GM19043 (cell line): Measurements from ENCODE around the gene TMEM163.
A peak's percentile ranks its signal among the peaks of the same experiment; 100 is the strongest.
"Not testable (repeated sequence)": the region's sequence is repeated elsewhere in the genome, so short reads cannot be mapped to it uniquely, and the experiment has no call there.

Experiments used
- ATAC-seq: cut with Tn5 transposase; IDR thresholded peaks from one replicate; pipeline ENCODE4 v1.9.1; 2021; ENCODE audit warnings: low read depth; ENCODE audit not compliant: unreplicated experiment

Gene TMEM163

DNA sequence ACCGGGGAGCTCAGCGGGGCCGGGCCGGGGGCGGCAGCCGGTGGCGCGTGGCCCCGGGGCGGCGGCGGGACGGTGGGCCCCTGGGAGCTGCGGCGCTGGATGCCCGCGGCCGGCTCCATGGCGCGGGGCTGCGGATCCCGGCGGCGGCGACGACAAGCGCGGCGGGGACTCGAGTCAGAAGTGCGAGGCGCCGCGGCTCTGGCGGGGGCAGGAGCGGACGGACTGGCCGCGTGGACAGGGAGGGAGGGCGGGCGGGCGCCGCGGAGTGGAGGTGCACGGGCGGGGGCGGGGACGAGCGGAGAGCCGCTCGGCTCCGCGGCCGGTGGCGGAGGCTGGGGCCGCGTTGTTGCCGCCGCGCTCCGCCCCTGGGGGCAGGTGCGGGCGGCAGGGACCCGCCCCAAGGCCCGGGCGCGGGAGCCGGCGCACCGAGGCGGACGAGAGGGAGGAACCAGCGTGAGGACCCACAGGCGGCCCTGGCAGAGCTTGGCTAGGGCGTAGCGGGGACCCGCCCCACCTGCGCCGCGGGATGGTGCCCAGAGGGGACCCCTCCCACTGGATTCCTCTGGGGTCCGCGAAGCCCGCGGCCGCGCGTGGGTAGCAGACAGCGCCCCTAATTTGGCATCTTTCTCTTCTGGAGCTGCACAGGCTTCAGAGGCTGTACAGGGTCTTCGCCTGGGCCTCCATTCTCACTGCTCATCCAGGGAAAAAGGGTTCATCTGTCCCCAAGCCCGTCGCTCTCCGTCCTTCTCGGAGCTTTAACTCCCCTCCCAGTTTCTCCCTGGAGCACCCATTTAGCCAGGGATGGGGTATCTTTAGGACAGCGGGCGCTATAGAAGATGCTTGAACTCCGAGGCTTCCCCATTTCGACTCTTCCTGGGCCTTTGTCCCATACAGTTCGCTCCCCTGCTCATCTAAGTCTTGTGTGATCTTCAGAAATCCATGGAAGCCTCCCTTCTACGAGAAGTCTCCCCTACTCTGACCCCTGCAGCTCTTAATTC lies at the start of gene TMEM163:
TMEM163 (minus strand) TSS at position 184 of the 998 bp plus-strand sequence.
- ATAC-seq = no peak

DNA sequence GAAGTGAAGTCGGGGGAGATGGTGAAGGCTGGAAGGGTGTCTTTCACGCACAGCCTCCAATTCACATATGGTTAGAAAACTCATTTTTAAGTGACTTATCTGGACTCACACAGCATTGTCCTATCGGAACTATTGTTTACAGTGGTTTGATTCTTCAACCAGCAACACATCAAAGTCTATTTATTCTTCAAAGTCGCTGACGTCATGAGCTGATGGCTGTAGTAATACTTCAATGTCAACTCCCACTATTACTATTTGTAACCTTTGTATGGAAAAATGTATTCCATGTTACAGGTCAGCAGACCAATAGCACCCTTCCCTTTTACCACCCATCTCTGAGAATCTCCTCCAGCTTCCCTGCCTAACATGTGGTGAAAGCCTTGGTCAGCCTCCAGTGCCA lies 47.8 kb upstream of the TMEM163 start:
- no peak for ATAC-seq

DNA sequence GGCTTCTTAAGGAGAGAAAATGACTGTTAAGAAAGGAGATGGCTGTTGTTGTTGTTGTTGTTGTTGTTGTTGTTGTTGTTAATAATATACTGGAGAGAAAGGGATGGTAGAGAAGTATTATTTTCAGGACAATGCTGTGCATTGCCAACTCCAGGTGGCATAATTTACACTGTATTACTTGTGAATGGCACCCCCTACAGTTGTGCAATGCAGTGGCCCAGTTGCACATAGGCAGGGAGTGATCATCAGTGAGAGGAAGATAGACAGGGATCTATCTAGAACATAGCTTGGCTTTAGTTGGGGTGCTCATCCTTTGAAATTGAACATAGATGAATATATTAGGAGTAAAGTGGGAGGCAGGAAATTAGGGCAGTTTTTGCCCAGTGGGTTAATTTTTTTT lies 47.2 kb upstream of the TMEM163 start:
- ATAC-seq = no peak

DNA sequence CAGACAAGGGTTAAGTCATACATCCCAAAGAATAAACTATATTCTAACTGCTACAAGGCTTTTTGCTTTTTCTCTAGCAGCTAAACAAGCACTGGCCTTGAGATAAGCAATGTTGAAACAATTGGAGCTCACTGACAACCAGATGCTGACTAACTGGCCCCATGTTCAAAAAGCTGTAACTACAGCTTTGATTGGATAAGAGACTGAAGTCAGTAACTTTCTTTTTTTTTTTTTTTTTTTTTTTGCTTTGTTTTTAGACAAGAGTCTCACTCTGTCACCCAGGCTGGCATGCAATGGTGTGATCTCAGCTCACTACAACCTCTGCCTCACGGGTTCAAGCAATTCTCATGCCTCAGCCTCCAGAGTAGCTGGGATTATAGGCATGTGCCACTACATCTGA lies 45.4 kb upstream of the TMEM163 start:
- ATAC-seq = no peak

DNA sequence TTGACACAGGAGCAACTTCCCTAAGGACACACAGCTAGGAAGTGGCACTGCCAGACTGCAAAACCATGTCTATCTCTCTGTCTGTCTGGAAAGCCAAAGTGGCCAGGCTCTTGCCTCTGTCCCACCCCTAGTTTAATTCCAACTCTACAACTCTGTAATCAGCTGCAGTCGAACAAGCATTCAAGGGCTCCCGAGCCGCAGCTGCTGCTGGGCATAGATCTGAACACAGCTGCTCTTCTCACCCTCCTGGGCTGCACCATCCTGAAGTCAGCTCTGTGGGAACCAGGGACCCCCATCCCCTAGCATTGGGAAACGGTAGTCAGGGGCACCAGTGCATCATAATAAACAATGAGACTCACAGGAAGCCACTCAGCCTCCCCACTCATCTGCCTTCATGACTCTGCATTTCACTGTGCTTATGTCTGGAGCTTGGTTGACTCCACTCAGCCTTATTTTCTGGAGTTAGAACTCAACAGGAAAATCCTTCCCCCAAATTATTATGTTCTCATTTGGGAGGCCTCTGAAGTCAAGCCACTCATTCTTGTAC lies 44.4 kb upstream of the TMEM163 start:
- no peak for ATAC-seq

DNA sequence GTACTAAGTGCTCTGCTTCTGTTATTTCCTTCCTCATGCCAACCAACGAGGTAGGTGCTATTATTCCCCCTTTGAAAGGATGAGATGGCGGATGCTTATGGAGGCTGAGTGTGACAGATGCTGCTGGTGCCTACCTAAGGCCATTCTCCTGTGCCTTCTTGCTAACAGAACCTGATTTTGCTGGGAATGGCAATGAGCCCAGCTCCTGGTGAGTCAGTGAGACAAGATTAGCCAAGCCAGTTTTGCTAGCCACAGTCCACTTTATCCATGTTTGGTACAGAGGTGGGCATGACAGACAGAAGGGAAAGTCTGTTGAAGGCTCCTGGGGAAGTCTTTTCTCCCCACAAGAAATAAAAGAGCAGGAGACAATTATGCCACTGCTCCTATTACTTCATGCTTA lies 43.7 kb upstream of the TMEM163 start:
- no peak for ATAC-seq

DNA sequence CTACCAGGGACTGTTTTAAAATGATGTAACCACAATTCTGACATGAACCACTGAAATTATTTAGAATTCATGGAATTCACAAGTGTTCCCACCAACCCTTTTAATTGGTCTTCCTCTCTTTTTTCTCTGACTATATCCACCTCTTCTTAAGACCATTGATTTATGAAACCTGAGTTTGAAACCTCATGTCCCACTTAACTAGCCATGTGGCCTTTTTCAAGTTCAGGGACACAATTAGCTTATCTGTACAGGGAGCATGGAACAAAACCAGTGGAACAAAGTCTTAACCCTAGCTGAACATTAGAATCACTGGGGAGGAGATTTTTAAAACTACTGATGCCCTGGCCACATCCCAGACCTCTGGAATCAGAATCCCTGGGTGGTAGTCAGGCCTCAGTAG lies 41.6 kb upstream of the TMEM163 start:
- ATAC-seq = no peak

DNA sequence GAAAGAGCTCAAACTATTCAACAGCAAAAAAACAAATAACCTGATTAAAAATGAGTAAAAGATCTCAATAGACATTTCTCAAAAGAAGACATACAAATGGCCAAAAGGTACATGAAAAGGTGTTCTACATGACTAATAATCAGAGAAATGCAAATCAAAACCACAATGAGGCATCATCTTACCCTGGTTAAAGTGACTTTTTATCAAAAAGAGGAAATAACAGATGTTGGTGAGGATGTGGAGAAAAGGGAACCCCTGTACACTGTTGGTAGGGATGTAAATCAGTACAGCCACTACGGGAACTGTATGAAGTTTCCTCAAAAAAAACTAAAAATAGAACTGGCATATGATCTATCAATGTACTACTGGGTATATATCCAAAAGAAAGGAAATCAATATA lies 39.8 kb upstream of the TMEM163 start:
- ATAC-seq = peak; percentile 94

DNA sequence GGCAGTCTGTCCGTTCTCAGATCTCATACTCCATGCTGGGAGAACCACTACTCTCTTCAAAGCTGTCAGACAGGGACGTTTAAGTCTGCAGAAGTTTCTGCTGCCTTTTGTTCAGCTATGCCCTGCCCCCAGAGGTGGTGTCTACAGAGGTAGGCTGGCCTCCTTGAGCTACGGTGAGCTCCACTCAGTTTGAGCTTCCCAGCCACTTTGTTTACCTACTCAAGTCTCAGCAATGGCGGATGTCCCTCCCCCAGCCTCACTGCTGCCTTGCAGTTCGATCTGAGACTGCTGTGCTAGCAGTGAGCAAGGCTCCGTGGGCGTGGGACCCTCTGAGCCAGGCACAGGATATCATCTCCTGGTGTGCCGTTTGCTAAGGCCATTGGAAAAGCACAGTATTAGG lies 33.2 kb upstream of the TMEM163 start:
- ATAC-seq = not testable (repeated sequence)

DNA sequence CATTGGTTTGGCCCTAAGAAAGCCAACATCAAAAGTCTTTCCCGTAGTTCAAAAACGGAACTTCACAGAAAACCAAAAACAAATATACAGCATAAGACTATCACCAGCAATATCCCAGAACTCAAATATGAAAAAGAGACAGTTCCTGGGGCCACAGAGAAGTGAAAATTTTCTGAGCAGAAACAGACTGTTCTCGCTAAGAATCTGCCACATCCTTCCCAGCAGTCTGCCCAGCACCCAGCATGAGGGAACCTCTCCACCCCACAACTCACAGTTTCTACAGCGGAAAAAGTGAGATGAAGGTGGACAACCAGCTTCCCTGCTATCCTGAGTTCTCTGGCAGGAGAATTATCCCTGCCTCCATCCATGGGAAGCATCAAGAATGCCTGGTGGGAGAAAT lies 26.7 kb upstream of the TMEM163 start:
- ATAC-seq = no peak

DNA sequence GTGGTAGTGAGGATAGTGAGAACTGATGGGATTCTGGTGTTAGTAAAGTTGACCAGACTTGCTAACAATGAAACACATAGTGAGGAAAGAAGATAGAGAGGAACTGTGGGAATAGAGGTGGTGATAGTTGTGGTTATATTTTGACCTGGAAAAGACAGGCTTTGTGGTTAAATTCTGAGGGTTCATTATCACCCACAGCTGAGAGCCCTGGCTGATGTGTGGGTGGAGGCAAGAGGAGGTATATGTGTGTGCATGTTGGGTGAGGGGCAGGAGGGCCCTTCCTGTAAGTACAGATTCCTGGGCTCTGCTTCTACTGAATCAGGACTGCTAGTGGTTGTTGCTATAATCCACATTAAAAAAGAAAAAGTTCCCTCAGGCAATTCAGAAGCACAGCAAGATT lies 26.2 kb upstream of the TMEM163 start:
- no peak for ATAC-seq

DNA sequence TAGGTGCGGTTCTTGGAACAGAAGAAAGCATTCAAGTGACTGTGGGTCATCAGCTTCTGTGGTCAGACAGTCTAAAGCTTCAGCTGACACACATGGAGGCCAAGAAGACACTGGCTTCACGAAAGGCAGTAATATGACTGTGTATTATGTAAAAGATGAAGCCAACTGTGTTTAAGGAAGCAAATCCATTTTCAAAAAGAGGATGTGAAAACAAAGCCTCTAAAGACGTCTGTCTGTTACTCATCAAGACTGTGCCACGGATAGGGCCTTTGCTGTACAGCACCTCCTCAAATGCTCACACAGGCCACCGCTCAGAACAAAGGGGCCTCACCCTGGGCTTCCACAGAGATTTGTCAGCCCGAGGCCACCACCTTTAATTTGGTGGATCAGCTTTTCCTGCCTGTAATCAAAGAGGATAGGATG lies 21.1 kb upstream of the TMEM163 start:
- peak; percentile 90 for ATAC-seq

DNA sequence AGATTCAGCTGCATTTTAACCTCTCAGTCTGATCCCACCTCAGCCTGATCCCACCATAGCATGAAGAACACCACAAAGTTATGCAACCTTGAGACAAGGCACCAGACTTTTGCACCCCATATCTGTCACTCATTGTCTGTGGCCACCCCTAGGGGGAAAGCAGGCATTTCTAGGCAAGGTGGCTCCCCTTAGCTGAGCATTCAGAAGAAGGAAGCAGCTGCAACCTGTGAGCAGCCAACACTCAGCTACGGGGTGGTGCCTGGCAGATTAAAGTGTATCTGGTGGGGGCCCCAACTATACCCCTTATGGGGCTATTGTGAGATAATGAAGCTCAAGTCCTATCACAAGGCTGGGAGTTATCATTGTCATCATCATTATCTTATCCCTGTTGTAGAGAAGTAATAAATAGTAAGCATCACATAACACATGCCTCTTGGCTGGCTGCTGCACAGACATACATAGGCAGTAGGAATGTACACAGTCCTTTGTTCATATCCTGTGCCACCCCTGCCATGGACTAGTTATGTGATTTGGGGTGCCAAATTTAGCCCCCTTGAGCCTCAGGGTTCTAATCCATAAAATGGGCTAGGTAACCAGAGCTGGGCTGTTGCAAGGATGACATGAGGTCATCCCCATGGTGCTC lies 20.6 kb upstream of the TMEM163 start:
- ATAC-seq = no peak

DNA sequence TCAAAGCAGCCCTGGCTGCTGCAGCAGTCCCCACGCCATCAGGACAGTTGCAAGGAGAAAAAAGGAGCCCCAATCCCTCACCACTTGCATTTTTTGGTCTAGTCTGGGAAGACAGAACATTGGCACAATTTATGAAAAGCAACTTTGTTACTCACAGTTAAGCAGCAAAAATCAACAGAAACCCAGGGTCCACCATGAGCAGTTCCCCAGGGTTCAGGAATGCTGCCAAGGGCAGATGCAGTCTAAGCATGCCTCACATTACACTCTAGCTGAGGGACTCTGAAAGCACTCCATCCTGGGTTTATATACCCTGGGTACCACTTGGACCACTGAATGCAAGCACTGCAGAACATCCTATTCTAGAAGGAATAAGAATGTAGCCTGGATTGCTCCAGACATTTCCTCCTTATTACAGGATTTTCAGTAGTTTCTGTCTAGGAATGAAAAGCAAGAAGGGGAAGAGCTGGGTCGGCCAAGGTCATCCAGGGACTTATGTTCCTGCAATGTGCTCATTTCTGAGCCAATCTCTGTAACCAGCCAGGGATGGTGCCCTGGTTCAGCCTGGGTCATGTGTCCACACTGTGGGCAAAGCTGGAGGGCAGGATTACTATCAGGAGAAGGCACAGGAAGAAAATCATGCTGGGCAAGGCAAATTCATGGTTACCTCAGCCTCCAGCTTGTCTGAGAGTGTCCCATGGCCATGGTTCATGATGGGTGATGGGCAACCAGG lies 19.5 kb upstream of the TMEM163 start:
- ATAC-seq = no peak

DNA sequence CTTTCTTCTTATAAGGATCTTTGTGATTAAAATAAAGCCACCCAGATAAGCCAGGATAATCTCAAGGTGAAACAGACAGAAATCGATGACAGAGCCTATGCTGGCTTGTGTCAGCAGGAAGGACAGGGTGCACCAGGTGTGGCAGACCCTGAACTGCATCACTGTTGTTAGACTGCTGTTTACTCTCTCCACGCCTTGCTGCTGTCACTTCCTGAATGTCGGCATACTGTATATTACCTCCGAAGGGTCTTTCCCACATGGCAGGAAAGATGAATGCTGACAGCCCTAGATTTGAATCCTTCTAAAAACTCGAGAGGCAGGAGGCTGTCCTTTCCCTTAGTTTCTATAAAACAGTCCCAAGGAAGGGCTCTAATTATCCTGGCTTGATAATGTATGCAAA lies 18.9 kb upstream of the TMEM163 start:
- no peak for ATAC-seq

DNA sequence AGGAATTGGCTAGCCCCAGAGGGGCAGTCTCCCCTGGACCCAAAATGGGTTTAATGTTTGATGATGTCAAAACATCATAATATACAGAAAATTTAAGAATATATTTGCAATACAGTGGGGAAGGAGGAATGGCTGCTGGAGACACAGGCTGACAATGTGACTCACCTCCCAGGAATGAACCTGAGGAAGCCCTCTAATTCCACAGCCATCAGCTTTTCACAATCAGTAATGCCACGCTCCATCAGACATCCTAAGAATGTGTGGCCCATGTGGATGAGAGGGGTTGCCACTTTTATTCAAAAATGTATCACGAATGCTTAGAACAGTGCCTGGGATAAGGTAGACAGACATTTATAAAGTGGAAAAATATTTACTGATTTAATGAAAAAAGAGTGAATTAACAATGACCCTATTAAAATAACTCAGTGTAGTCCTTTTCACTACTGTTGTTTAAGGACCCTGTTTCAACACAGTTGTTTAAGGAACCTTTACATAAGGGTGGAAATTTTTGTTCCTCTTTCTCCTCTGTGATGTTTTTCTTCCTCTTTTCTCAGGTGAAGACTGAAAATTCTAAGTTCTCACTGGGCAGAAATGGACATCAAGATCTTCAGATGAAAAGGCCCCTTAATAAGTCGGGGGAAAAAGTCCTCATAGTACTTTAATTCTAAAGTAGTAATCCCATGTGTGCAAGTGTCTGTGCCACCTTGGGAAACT lies 17.5 kb upstream of the TMEM163 start:
- no peak for ATAC-seq

DNA sequence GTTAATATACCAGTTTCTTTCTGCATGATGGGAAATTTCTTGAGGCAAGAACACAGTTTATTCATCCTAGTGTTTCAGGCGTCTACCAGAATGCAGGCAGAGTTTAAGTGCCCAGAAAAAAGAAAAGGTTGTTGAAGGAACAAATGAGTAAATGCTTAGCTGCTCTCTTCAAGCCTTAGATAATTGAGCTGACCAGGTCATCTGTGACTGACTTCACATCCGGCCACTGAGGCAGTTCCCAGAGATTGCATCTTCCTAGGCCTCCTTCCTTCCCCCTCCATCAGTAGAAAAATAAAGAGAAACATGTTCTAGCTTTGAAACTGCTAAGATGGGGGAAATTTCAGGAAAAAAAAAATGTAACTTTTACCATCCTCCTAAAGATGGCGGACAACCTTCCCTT lies 9.4 kb upstream of the TMEM163 start:
- ATAC-seq = no peak

DNA sequence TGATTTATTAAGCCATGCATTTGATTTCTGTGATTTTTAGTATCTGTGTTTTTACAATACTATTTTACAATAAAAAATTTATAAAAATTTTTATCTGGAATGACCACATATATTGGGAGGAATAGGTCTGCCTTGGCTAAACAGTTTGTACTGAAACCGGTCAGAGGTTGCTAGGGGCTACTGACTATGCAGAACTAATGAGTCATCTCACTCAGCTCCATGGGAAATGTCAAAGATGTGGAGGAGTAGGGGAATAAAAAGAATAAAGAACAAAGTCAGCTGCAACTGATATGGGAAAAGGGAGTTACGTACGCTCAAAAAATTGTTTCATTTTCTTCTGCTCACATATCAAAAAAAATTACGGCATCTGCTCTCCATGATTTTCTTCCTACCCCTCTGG lies 8.6 kb upstream of the TMEM163 start:
- no peak for ATAC-seq

DNA sequence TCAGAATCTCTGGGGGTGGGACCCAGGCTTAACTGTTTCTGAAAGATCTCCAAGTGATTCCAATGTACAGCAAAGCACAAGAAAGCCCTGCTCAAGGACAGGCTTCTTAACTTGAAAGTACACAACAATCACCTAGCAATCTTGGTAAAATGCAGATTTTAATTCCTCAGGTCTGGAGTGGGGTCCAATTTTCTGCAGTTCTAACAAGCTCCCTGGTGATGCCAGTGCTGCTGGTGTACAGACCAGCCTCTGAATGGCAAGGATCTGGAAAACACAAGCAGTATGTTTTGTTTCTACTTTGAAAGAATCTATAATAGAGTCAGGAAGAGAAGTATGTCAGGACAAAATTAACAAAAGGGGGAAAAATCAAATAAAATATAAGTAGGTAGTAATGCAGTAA lies 7.8 kb upstream of the TMEM163 start:
- ATAC-seq = no peak

DNA sequence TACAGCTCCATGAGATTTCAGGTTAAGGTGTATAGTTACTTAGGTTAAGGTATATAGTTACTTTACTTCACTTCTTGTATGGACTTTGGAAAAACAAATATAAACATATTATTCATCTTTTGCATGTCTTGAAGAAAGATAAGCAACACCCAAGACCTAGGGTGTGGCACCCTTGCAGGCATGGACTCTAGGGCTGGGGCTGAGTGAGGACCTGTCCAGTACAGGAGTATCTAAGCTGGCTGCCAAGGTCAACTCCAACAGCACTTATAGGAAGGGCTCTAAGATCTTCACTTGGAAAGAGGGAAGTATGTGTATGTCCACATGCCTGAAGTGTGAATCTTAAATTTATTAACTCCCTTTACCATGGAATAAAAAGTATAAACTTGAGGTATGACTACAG lies 7.1 kb upstream of the TMEM163 start:
- ATAC-seq = no peak
